Testis (tissue), 3 donors: ENCODE measurements around the gene PRPF6. TPM values are rescaled to one million over a fixed set of nuclear protein-coding genes. Genes with fewer than 3 reads are reported as not detected.
"Not testable (repeated sequence)": the region's sequence is repeated elsewhere in the genome, so short reads cannot be mapped to it uniquely, and the experiment has no call there.

ENCODE experiments used
- DNase-seq: peaks from one replicate; pipeline ENCODE4 v3.0.0-alpha.2; 2019
- H3K27ac ChIP-seq, 2 donors: fragments of 200-600 bp; sonication (generic); one replicate each; pipeline ENCODE4 v1.5.1; 2019
- H3K27me3 ChIP-seq: fragments of 200-600 bp; sonication (generic); one replicate; pipeline ENCODE4 v1.5.1; 2019
- H3K36me3 ChIP-seq: fragments of 200-600 bp; sonication (generic); one replicate; pipeline ENCODE4 v1.5.1; 2017; ENCODE audit warnings: low read depth; ENCODE audit errors: missing control alignments
- H3K4me1 ChIP-seq: fragments of 200-600 bp; sonication (generic); one replicate; pipeline ENCODE4 v1.5.1; 2019
- H3K4me3 ChIP-seq, 2 donors: fragments of 200-600 bp; sonication (generic); one replicate each; pipeline ENCODE4 v1.5.1; 2017 to 2019
- H3K9me3 ChIP-seq: fragments of 200-600 bp; sonication (generic); one replicate; pipeline ENCODE4 v1.5.1; 2017
- POLR2A ChIP-seq: fragments of 450-650 bp; IDR thresholded peaks from one replicate; pipeline ENCODE4 v1.6.1; 2017; ENCODE audit warnings: antibody characterized with exemption, mild to moderate bottlenecking, moderate library complexity
- WGBS, 2 donors: methylation state at CpG; one replicate each; pipeline ENCODE4 v1.1.5; 2018; 5-methylcytosine and 5-hydroxymethylcytosine counted together
- intact Hi-C: fragments of 100-400 bp; cut with DNase I; formaldehyde crosslinking; loops from one replicate; pipeline ENCODE4 v1.15.1; 2023; ENCODE audit warnings: low total_unique reads
- polyA plus RNA-seq: library from polyadenylated mRNA; stranded (reverse); fragments of 350-450 nt; fragmentation: Illumina TruSeq; extraction: RNeasy Lipid Tissue Mini Kit (QIAGEN cat#74804); gene quantifications from one replicate; pipeline ENCODE4 v1.2.3, GENCODE V29; 2014; ENCODE audit warnings: low read depth, low replicate concordance; ENCODE audit not compliant: insufficient read depth
- total RNA-seq, 2 donors: library from RNA; depleted of rRNA; stranded (reverse); fragments of >200 nt; gene quantifications; one replicate each; pipeline ENCODE4 v1.2.3, GENCODE V29; 2016
- TF ChIP-seq, protein P1 (sequence below), 3 experiments: fragments of 450-650 bp in 2 of 3; fragments of 200-600 bp in 1 of 3; sonication (generic) in 1 of 3; IDR thresholded peaks; one replicate each; pipeline ENCODE4 v1.5.1; 2016 to 2019; ENCODE audit warnings: antibody characterized with exemption in 3 of 3, mild to moderate bottlenecking in 2 of 3, moderate library complexity in 1 of 3

PRPF6 gene
- total and polyA plus RNA-seq, 3 donors from 2014 or later = 106 to 114 (median 107) TPM

DNA sequence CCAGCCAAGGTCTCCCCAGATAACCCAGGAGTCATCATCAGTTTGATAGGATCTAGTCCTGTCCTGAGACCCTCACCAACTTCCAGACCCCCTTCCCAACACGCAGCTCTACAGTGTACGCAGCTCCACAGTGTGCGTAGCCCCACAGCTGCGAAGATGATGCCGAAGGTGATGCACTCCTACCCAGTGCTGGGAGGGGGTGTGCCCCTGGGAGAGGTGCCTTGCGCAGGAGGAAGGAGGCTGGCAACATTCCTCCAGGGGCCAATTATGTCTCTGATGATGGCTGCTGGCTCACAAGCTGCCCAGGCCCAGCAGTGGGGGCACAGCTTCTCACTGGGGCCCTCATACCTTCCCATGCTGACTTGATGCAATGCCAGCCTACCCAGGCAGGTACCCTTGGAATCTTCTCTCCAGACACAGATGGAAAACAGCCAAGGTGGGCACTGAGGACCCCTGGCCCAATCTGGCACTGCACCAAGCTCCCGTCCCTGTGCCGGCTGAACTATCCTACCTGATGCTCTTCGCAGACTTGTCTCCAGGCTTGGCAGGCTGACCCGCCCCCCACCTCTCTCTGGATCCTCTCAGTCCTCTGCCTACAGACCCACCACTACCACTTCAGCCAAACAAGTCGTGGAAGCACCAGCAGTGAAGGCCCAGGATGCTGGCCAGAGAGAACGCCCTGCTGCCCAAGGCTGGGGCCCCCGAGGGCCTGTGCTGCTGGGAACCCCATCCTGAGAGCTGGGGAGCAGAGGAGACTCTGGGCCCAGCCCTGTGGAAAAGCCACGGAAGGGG, 12.6 kb upstream of the PRPF6 start:
- Histone ChIP-seq H3K27ac (no peak overlapping the region), H3K4me1 (peaks cover 12% of the 10 kb centered on the region), H3K4me3 (peak overlapping the region in 1 of 2 donors; percentile 54), H3K27me3 (no peaks in the 10 kb centered on the region), H3K9me3 (no peaks in the 10 kb centered on the region), H3K36me3 (no peaks in the 10 kb centered on the region)
- WGBS, 2 donors = 71 to 80% methylated on average over 12 to 14 of the region's 14 CpGs
- intact Hi-C loops = no loop called here
- no peak for DNase-seq
- TF ChIP-seq, protein P1, sequence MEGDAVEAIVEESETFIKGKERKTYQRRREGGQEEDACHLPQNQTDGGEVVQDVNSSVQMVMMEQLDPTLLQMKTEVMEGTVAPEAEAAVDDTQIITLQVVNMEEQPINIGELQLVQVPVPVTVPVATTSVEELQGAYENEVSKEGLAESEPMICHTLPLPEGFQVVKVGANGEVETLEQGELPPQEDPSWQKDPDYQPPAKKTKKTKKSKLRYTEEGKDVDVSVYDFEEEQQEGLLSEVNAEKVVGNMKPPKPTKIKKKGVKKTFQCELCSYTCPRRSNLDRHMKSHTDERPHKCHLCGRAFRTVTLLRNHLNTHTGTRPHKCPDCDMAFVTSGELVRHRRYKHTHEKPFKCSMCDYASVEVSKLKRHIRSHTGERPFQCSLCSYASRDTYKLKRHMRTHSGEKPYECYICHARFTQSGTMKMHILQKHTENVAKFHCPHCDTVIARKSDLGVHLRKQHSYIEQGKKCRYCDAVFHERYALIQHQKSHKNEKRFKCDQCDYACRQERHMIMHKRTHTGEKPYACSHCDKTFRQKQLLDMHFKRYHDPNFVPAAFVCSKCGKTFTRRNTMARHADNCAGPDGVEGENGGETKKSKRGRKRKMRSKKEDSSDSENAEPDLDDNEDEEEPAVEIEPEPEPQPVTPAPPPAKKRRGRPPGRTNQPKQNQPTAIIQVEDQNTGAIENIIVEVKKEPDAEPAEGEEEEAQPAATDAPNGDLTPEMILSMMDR (IDR thresholded peaks at IDR 0.05) = no peak
- no peak for TF ChIP-seq POLR2A

DNA sequence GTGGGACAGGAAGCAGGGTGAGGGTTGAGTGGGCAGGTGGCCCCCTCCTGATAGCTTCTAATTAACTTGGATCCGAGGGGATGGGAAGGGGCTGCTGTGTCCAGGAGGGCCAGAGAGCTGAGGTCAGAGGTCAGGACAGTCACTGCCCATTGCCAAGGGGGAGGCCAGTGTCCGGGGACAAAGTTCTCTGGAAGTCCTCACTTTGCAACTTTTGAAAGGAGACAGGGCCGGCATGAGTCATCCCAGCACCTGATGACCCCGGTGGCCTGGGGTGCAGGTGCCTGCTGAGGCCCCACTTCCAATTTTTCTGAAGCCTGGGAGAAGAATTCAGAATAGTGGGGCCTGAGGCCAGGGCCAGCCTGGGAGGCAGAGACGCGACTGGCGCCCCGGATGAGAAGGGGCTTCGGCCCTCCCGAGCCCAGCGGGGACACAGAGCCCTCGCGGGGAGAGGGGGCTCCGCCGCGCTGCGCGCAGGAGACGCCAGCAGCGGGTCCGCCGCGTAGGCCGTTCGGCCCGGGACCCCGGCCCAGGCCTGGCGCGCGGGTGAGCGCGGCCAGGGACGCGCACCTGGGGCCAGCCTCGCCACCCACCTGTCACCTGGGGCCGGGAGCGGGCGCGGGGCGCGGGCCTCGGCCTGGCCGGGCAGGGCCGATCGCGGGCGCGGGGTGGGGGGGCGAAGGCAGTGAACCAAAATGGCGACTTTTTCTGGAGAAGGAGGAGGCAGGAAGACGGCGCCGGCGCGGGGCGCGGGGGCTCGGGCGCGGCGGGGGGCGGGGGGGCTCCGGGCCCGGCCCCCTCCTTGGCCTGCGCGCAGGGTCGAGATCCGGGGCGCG, 11.8 kb upstream of the PRPF6 start:
- peak overlapping the region in 1 of 2 donors; percentile 75 for H3K27ac ChIP-seq
- 1 to 5% methylated on average over 4 to 47 of the region's 70 CpGs for WGBS, 2 donors
- intact Hi-C loops = no loop called here
- H3K4me1 ChIP-seq = peaks cover 12% of the 10 kb centered on the region
- peak; percentile 15 for DNase-seq
- no peak for TF ChIP-seq POLR2A
- TF ChIP-seq, protein P1 (IDR thresholded peaks at IDR 0.05) = no peak
- no peaks in the 10 kb centered on the region for H3K27me3 ChIP-seq
- no peaks in the 10 kb centered on the region for H3K36me3 ChIP-seq
- peak overlapping the region; percentile 54 to 69 for H3K4me3 ChIP-seq
- H3K9me3 ChIP-seq = no peaks in the 10 kb centered on the region

DNA sequence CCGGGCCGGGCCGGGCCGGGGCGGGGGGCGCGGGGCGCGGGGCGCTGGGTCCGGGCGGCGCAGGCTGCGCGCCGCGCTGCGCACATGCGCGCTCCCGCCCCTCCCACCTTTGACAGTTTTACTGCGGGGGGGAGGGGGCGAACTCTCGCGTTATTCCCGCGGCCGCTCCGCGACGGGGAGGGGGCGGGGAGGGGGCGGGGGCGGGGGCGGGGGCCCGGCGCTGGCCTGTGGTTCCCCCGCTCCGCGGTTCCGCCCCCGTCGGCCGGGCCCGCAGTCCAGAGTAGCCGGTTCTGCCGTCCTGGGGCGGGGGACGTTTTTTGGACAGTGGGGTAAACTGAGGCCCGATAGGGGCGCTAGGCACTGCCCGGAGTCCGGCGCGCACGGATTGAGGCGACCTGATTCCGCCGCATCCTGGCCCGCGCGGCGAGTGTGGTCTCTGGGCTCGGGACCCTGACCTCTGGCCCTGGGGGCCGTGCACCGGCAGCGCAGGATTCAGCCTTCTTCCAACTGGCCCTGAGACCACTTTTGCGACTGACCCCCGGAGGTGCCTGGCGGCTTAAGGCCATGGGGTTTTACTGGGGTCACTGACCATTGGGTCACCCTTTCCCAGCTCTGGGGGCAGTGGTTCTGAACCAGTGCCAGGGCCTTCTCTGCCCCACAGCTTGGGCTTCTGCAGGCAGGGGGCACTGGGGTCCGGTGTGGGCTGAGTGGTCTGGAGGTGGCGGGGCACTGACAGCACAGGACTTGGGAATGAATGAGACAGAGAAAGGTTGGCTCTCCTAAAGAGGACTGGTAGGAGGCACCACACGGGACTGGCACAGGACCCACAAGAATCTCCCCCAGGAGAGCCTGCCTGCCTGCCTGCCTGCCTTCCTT, 10.9 kb upstream of the PRPF6 start, which contains the start of gene ZNF512B:
TSS of gene ZNF512B (minus strand) at position 93 of the 876 bp plus-strand sequence. CDS start 1,980 bp downstream, outside the sequence.
- peaks cover 12% of the 10 kb centered on the region for H3K4me1 ChIP-seq
- DNase-seq = peak; percentile 79
- H3K27me3 ChIP-seq = no peaks in the 10 kb centered on the region
- intact Hi-C loops = no loop called here
- H3K36me3 ChIP-seq = no peaks in the 10 kb centered on the region
- H3K27ac ChIP-seq = peak within 1 kb of the TSS in 1 of 2 donors; percentile 75
- no peaks in the 10 kb centered on the region for H3K9me3 ChIP-seq
- TF ChIP-seq, protein P1 (IDR thresholded peaks at IDR 0.05) = no peak
- no peak for TF ChIP-seq POLR2A
- H3K4me3 ChIP-seq = peak within 1 kb of the TSS; percentile 63 to 69
- WGBS, 2 donors = 3 to 14% methylated on average over 3 to 72 of the region's 73 CpGs

DNA sequence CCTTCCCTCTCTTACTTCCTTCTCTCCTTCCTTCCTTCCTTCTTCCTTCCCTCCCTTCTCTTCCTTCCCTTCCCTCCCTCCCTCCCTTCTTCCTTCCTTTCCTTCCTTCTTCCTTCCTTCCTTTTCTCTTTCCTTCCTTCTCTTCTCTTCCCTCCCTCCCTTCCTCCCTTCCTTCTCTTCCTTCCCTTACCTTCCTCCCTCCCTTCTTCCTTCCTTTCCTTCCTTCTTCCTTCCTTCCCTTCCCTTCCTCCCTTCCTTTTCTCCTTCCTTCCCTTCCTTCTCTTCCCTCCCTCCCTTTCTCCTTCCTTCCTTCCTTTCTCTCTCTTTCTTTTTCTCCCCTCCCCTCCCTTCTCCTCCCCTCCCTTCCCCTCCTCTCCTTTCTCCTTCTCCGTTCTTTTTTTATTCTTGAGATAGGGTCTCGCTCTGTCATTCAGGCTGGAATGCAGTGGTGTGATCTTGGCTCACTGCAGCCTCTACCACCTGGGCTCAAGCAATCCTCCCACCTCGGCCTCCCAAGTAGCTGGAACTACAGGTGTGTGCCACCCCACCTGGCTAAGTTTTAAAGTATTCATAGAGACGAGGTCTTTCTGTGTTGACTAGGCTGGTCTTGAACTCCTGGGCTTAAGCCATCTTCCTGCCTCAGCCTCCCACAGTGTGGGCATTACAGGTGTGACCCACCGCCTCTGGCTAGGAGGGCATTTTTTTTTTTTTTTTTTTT, 10.1 kb upstream of the PRPF6 start:
- H3K36me3 ChIP-seq = no peaks in the 10 kb centered on the region
- no peak for TF ChIP-seq POLR2A
- TF ChIP-seq, protein P1 (IDR thresholded peaks at IDR 0.05) = no peak
- H3K27me3 ChIP-seq = no peaks in the 10 kb centered on the region
- WGBS, 2 donors = 84 to 89% methylated on average over 5 of the region's 5 CpGs
- no peaks in the 10 kb centered on the region for H3K9me3 ChIP-seq
- DNase-seq = no peak
- no peak overlapping the region for H3K27ac ChIP-seq
- H3K4me1 ChIP-seq = peaks cover 12% of the 10 kb centered on the region
- no peak overlapping the region for H3K4me3 ChIP-seq
- intact Hi-C loops = no loop called here

DNA sequence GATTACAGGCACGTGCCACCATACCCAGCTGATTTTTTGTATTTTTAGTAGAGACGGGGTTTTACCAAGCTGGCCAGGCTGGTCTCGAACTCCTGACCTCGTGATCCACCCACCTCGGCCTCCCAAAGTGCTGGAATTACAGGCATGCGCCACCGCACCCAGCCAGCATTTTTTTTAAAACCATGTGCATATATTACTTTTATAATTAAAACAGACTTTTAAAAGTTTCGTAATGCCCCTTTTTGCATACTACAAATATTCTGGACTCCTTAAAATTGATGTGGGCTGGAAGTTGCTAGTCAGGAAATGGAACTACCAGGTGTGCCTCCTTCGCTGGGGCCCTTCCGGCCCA, 9.0 kb upstream of the PRPF6 start:
- H3K36me3 ChIP-seq, intact Hi-C loops, H3K4me3 ChIP-seq, H3K27ac ChIP-seq, DNase-seq, H3K9me3 ChIP-seq, H3K27me3 ChIP-seq: not testable (repeated sequence)
- H3K4me1 ChIP-seq = peaks cover 12% of the 10 kb centered on the region
- WGBS, 2 donors = 87 to 92% methylated on average over 10 of the region's 10 CpGs
